Stimulated activated CD8-positive, alpha-beta memory T cell treated with anti-CD3 and anti-CD28 coated beads, Interleukin-7, amount 100 ng/mL, for 1 hour (primary cell): ENCODE data around the gene TMEM120B.

Experiments
- DNase-seq, 2 donors: peaks; one replicate each; pipeline ENCODE4 v3.0.0-alpha.2; 2020; ENCODE audit warnings: low read depth in 2 of 2

Gene TMEM120B

DNA sequence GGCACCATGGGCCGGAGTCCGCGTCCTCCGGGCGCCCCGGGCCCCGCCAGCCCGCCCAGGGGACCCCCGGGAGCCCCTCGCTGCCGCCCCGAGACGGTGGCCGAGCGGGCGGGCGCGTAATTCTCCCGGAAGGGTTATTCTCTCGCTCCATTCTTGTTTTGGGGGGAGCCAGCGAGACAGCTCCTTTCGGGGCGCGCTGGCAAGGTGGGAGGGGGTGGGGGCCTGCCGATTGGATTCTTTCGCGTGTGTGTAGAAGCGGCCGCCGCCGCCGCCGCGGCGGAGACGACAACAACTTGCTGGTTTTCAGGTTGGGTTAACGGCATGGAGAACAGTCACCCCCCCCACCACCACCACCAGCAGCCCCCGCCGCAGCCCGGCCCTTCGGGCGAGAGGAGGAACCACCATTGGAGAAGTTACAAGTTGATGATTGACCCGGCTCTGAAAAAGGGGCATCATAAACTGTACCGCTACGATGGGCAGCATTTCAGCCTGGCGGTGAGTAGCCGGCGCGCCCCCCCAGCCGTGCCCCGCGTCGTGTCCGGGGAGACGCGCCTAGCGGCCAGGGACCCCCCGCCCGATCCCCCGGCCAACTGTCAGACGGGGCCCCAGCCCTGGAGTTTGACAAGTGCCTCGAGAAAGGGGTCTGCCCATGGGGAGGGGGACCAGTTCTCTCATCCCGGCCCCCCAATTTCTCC lies 92.0 kb downstream of the TMEM120B start:
- DNase-seq, result no peak

DNA sequence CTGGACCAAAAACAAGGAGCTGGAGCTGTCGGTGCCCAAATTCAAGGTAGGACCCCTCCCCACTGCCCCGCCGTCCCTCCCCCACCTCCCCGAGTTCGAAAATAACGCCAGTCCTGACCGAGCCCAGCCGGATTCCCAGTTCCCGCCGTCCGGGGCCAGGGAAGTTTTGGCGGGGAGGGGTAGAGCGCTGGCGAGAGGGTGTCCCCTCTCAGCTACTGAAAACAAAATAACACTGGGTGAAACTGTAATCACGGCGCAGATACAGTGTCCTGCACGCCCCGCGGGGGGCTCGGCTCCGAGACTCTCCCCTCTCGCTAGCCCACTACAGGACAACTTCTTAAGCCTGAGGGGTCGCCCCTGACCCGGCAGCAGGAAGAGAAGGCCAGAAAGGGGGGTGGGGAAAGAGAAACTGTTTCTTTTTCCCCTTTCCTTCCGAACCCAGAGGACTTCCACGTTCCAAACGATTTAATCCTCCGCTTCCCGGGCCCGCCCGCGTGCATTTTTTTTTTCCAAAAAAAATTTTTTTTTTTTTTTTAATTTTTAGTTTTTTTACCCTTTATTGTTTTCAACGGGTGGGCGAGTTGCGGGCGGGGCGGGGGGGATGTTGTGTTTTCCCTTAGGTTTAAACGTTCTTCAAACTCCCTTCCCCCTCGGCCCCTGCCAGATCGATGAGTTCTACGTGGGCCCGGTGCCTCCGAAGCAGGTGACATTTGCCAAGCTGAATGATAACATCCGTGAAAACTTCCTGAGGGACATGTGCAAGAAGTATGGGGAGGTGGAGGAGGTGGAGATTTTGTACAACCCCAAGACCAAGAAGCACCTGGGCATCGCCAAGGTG lies 92.8 kb downstream of the TMEM120B start:
- DNase-seq, result no peak

DNA sequence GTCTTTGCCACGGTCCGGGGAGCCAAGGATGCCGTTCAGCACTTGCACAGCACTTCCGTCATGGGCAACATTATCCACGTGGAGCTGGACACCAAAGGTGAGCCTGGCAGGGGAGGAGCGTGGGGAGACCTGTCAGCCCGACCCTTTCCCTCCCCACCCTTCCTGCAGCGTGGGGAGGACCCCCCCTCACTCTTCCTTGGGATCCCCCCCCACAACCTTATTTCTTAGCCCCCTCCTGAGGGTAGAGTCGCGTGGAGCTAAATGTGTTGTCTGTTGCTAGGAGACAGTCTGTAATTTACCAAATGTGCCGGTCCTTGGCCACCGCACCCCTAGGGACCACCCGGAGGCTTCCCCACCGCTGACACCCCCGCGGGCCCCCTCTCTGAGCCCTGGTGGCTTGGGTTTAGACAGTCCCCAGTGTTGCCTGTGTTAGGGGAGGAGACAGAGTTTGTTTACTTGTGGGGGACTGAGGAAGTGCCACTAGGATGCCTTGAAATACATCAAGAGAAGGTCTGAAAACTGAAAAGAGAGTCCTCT lies 93.5 kb downstream of the TMEM120B start:
- no peak for DNase-seq

DNA sequence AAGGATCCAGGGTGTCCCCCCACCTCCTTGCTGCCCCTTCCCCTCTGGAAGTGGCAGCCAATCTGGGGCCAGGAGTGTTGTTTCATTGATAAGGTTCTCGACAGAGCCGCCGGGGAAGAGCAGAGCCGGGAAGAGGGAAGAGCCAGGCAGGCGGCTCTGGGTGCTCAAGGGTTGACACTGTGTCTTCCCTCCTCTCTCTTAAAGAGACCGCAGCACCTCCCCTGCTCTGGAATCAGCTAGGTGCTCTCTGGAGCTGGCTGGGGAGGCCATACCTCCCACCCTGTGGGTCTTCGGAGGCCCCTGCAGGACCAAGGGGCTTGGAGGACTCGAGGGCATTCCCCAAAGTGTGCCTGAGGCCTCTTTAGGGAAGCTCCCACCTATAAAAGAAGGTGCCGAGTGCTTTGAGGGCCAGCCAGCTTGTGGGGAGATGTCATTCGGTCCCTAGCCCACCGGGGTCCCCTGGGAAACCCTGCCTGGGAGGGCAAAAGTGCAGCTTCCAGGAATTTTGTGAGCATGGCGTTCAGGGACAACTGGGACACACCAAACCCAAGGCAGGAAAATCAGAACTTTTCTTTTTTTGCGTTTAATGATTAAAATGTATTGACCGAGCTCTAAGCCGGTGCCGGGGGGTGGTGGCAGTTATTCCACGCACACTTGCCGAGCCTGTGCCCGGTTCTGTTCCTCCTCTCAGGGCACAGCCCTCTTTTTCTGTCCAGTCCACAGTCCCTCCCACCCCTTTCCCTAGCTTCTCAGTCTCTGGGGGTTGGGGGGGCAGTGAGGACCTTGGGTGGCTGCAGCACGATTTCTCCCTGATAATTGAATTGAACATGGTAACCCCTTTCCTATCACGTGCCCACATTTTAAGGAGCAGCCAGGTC lies 94.2 kb downstream of the TMEM120B start:
- DNase-seq, result no peak

DNA sequence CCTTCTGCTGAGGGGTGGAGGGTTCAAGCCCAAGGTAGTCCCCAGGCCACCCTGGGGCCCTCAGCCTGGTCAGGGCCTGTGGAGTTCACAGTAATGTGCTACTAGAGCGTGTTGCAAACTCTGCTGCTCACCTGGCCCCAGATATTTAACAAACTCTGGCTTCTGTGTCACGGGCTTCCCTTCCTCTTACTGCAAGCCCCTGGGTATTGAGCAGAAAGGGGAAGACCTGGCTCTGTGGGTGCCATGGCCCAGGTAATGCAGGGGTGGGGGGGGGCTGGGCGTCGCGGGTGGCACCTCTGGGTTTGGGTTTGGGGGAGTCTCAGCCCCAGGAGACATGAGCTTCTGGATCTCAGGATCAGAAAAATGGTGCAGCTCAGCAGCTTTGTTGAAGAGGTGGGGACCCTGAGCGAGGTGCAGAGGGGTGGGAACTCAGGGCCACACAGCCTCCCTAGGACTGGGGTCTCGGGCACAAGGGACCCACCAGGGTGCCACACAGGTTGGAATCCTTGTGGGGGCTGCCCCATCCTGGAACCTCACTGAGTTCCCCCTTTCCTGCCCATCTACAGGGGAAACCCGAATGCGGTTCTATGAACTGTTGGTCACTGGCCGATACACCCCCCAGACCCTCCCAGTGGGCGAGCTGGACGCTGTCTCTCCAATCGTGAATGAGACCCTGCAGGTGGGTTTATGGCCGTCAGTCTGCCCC lies 95.2 kb downstream of the TMEM120B start:
- DNase-seq, result no peak

DNA sequence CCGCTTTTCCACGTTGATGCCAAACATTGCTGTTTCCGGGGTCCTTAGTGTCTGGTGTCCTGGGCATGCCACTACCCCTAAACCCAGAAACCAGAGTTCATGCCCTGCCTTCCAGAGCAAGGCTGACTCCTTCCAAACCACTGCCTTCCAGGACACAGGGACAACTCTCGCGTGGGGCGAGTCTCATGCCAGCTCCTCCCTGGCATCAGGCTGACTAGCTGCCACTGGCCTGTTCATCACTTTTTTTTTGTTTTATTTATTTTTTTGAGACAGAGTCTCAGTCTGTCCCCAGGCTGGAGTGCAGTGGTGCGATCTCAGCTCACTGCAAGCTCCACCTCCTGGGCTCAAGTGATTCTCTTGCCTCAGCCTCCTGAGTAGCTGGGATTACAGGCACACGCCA lies 96.1 kb downstream of the TMEM120B start:
- DNase-seq, result no peak

DNA sequence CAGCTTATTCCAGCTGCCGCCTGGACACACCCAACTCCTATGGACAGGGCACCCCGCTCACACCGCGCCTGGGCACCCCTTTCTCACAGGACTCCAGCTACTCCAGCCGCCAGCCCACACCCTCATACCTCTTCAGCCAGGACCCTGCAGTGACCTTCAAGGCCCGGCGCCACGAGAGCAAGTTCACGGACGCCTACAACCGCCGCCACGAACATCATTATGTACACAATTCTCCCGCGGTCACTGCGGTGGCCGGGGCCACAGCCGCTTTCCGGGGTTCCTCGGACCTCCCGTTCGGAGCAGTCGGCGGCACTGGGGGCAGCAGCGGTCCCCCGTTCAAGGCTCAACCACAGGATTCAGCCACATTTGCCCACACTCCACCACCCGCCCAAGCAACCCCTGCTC lies 97.2 kb downstream of the TMEM120B start:
- DNase-seq, result no peak

DNA sequence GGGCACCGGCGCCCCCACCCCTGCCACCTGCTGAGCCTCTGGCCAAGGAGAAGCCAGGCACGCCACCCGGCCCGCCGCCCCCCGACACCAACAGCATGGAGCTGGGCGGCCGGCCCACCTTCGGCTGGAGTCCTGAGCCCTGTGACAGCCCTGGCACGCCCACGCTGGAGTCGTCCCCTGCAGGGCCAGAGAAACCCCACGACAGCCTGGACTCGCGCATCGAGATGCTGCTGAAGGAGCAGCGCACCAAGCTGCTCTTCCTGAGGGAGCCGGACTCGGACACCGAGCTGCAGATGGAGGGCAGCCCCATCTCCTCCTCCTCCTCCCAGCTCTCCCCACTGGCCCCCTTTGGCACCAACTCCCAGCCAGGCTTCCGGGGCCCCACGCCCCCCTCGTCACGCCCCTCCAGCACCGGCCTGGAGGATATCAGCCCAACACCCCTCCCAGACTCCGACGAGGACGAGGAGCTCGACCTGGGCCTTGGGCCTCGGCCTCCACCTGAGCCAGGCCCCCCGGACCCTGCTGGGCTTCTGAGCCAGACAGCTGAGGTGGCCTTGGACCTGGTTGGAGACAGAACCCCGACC lies 97.8 kb downstream of the TMEM120B start:
- no peak for DNase-seq

DNA sequence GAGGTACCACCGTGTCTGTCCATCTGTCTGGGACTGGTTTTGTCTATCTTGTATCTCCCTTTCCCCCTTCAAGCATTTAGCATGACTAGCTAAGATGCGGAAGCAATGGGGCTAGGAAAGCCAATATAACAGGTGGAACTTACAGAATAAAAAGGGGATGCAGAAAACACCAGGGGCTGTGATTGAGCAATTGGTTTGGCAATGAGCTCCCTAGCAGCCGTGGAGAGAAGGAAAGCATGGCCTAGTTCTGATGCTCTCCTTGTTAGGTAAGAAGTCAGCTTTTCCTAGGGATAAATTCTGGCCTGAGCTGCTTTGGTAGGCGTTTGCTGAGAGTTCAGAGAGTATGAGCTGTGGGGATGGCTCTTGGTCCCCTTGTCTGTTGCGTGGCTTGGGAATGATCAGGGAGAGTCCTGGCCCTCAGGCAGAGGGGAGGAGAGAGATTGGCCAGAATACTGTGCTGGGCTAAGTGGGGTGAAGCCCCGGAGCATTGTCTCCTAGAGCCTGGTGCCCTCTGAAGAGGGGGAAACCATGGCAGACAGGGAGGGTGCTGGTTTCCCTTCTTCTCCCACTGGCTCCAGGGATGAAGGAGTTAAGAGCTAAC lies 98.4 kb downstream of the TMEM120B start:
- DNase-seq, result no peak

DNA sequence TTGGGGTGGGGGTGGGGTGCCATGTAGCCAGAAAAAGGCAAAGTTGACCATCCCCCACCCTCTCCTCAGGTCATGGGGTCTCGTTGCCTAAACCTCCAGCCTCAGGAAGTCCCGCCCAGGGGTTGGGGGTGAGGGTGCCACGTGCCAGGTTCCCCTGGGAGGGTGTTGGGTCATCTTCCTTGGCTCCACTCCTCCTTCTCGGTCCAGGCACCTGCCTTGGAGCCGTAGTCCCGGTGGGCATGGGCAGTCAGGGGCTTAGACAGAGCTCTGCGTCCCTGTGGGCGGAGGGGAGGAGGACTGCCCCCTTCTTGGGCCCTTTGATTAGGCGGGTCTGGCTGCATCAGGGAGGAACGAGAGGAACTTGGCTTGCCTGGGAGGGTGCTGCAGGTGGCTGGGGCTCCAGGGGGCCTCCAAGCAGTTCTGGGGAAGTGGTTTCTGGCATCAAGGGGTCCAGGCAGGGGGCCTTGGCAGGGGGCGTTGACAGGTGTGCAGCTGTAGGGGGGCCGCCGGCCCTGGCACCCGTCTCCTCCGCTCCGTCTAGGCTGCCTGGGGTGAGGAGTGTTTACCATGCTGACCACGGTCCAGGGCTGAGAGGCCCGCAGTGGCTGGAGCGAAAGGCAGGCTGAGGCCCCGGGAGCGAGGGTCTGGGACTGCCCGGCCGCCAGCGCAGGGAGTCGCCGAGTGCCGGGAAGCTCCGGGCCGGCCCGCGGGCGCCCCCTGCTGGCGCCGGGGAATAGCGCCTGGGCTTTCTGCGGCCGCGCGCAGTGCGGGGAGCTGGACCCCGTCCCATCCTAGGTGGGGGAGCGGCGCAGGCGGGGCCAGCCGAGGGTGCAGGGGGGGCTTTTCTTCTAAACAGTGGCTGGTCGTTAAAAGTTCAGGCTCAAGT lies 99.1 kb downstream of the TMEM120B start:
- DNase-seq, result no peak

DNA sequence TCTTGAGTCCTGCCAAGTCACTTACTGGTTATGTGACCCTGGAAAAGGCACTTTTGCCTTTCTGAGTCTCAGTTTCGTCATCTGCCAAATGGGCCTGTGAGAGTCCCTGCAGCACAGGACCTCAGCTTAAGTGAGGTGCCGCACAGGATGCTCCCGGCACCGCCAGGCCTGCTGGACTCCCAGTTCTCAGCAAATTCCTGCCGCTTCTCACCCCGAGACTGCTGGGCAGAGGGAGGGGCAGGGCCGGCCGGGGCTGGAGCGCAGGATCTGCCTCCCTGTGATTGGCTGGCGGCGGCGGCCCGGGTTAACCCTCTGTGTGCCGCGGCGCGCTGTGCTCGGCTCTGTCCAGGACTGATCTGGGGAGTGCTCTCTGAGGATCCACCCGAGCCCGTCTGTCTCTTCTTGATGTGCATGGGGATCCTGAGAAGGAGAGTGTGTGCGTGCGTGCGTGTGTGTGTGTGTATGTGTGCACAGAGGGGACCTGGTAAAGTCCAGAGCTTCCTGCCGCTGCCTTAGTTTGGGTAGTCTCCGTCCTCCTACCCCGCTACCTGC lies 99.8 kb downstream of the TMEM120B start:
- DNase-seq, result no peak

DNA sequence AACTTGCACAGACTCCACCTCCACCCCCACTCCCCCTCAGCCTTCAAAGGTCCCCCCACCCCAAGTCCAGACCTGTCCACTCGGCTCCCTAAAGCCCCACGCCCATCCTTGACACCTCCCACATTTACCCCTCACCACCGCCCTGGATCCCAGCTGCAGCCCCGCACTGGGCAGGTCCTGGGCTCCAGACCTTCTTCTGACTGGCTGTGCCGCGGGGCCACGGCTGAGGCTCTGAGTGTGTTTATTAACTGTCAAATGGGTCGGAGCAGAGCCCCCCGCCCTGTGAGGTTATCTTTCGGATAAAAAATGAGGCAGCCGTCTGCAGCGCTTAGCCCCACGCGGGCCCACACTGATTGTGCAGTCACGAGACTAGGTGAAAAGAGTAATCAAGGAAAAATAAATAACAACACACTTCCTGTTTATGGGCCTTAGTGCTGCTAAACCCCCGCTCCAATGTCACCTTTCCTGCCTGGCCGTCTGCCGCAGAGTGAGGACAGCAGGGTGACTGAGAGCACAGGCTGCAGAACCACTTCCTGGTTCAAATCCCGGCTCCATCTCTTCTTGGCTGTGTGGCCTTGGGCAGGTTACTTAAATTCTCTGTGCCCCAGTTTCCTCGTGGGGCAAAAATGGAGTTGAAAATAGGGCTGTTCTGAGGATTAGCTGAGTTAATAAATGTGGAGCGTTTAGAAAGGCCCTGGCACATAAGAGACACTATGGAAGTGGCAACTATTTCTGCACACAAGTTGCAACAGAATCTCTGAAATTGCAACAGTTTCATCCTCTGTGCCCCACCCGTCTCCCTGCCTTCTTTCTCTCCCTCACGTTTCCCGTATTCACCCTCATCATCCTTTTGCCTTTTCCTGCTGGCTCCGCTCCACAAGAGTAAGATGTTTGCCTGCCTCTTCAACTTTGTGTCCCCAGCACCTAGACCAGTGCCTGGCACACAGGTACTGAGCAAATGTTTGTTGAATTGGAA lies 100.7 kb downstream of the TMEM120B start:
- no peak for DNase-seq

DNA sequence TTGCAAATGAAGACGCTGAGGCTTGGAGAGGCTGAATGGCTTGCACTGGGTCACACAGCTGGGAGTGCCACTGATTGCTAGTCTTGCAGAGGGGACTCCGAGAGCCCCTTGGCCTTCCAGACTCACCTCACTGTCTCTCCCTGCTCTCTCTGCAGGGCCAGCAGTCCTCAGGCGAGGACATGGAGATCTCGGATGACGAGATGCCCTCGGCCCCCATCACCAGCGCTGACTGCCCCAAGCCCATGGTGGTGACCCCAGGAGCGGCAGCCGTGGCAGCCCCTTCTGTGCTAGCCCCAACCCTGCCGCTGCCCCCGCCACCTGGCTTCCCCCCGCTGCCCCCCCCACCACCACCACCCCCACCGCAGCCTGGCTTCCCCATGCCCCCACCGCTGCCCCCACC lies 101.4 kb downstream of the TMEM120B start:
- no peak for DNase-seq

DNA sequence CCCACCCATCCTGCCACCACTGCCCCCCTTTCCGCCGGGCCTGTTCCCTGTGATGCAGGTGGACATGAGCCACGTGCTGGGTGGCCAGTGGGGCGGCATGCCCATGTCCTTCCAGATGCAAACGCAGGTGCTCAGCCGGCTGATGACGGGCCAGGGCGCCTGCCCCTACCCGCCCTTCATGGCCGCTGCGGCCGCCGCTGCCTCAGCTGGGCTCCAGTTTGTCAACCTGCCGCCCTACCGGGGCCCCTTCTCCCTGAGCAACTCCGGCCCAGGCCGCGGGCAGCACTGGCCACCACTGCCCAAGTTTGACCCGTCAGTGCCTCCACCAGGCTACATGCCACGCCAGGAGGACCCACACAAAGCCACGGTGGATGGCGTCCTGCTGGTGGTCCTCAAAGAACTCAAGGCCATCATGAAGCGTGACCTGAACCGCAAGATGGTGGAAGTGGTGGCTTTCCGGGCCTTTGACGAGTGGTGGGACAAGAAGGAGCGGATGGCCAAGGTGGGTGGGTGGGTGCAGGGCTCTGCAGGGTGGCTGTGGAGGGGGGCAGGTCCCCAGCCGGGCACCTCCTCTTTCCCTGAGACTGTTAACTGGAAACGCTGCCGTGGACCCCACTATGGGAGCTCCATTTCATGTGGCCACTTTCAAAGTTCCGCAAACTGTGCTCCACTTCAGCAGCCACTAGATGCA lies 102.0 kb downstream of the TMEM120B start:
- DNase-seq, result no peak

DNA sequence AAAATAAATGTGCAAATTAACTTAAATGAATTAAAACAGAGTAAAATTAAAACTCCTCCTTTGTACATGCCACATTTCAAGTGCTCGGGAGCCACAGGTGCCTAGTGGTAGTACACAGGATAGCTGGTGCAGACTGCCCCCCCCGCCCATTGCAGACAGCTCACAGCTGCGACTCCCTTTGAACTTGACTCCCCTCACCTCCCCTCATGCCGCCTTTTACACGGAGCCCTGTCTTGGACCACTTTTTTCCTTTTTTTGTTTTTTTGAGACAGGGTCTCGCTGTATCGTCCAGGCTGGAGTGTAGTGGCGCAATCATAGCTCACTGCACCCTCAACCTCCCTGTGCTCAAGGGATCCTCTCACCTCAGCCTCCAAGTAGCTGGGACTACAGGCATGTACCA lies 102.7 kb downstream of the TMEM120B start:
- DNase-seq, result no peak

DNA sequence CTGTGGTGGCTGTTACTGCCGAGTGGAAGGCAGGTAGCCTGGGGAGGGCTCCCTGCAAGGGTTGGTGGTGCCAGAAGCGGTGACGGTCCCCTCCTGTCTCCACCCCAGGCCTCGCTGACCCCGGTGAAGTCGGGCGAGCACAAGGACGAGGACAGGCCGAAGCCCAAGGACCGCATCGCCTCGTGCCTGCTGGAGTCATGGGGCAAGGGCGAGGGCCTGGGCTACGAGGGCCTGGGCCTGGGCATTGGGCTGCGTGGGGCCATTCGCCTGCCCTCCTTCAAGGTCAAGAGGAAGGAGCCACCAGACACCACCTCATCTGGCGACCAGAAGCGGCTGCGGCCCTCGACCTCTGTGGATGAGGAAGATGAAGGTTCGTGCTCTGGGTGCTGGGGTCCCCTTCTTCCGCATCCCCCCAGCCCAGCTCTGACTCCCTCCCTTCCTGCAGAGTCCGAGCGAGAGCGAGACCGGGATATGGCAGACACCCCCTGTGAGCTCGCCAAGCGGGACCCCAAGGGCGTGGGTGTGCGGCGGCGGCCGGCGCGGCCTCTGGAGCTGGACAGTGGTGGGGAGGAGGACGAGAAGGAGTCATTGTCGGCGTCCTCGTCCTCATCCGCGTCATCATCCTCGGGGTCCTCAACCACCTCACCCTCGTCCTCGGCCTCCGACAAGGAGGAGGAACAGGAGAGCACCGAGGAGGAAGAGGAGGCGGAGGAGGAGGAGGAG lies 104.5 kb downstream of the TMEM120B start:
- DNase-seq, result no peak

DNA sequence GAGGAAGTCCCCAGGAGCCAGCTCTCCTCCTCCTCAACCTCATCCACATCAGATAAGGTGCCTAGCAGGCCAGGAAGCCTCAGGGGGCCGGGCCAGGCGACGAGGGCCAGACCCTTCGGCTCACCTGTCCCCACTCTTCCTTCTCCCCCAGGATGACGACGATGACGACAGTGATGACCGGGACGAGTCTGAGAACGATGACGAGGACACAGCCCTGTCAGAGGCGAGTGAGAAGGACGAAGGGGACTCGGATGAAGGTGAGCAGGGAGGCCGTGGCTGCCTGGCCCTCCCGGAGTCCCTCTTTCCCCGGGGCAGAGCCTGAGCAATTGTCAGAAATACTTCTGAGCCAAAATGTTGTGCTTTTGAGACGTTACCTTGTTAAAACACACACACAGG lies 105.1 kb downstream of the TMEM120B start:
- no peak for DNase-seq
